H1 (cell line): Measurements from ENCODE around the gene CLDN14. TPM values are rescaled to one million over a fixed set of nuclear protein-coding genes. Genes with fewer than 3 reads are reported as not detected.

Experiments
- RAD21 ChIP-seq, 2 experiments: IDR thresholded peaks in 1 of 2; conservative IDR thresholded peaks in 1 of 2; 2 replicates each; pipeline ENCODE4 v1.6.1; 2011; ENCODE audit warnings: low read depth in 2 of 2, low read length in 2 of 2, improper control_type of control experiment in 1 of 2, inconsistent platforms in 1 of 2, mild to moderate bottlenecking in 1 of 2, moderate library complexity in 1 of 2
- SP4 ChIP-seq: IDR thresholded peaks from 2 replicates; pipeline ENCODE4 v1.6.1; 2012; ENCODE audit warnings: low read length, inconsistent platforms
- TEAD4 ChIP-seq: IDR thresholded peaks from 2 replicates; pipeline ENCODE4 v1.6.1; 2012; ENCODE audit warnings: low read depth, low read length, inconsistent platforms, mixed read lengths
- polyA plus RNA-seq, 7 experiments: library from polyadenylated mRNA; depleted of rRNA in 3 of 7; stranded (reverse) in 5 of 7; unstranded in 2 of 7; fragments of >200 nt in 5 of 7; fragments of 200-250 nt in 2 of 7; gene quantifications; 1 replicate in 5 of 7; 2 replicates in 1 of 7; 4 replicates in 1 of 7; pipeline versions ENCODE4 v1.2.1 to v1.2.3, GENCODE V29; 2011 to 2013; ENCODE audit warnings: missing spikeins in 2 of 7, mixed read lengths in 2 of 7
- total RNA-seq: library from RNA; stranded (reverse); fragmentation: NEBNext Ultra II Directional; extraction: Animal tissue kit (Norgen Biotek cat#: 25700); gene quantifications from 2 replicates; pipeline ENCODE4 v1.2.1, GENCODE V29; 2021

The CLDN14 gene
- total and polyA plus RNA-seq, 2 of the 8 experiments (the other 6 are each of a cell fraction or from before 2014, with no cell fraction given): 0.08 TPM; not detected in 1

GRCh38 chr21:36517366-36518075 is 37.6 kb upstream of the CLDN14 start (continued):
- TF ChIP-seq RAD21 (IDR thresholded peaks at IDR 0.05 in 1 of 2, conservative IDR thresholded peaks at IDR 0.05 in 1 of 2; ENCODE audit: low read depth in 2 of 2, low read length in 2 of 2): no peak
- no peak for TF ChIP-seq TEAD4
- TF ChIP-seq SP4: no peak
- TF ChIP-seq, all 59 proteins: peak for 0
